Lower leg skin (tissue), 3 donors: Measurements from ENCODE around the gene COMMD1.

Experiments
- POLR2A ChIP-seq, 2 donors: fragments of 450-650 bp; IDR thresholded peaks; one replicate each; pipeline ENCODE4 v1.6.1; 2016 to 2017; ENCODE audit warnings: antibody characterized with exemption in 2 of 2, mild to moderate bottlenecking in 1 of 2, moderate library complexity in 1 of 2
- TF ChIP-seq, protein P1 (sequence below), 3 donors: fragments of 450-650 bp; IDR thresholded peaks; one replicate each; pipeline ENCODE4 v1.5.1; 2016; ENCODE audit warnings: antibody characterized with exemption in 3 of 3, mild to moderate bottlenecking in 3 of 3, moderate library complexity in 2 of 3

DNA sequence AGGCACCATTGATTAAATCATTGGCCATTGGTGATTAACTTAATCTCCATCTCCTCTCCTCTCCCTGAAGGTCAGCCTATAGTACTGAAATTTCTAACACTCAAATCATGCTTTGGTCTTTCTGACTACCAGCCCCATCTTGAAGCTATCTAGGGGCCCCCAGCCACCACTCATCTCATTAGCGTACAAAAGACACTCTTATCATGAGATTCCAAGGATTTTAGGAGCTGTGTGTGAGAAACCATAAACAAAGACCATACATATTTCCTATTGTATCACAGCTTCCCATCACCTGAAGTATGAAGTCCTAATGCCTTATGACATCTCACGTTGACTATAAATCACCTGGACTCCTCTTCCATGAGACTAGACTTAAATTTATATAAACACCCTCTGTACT is 196.4 kb downstream of the COMMD1 start:
- TF ChIP-seq, protein P1, sequence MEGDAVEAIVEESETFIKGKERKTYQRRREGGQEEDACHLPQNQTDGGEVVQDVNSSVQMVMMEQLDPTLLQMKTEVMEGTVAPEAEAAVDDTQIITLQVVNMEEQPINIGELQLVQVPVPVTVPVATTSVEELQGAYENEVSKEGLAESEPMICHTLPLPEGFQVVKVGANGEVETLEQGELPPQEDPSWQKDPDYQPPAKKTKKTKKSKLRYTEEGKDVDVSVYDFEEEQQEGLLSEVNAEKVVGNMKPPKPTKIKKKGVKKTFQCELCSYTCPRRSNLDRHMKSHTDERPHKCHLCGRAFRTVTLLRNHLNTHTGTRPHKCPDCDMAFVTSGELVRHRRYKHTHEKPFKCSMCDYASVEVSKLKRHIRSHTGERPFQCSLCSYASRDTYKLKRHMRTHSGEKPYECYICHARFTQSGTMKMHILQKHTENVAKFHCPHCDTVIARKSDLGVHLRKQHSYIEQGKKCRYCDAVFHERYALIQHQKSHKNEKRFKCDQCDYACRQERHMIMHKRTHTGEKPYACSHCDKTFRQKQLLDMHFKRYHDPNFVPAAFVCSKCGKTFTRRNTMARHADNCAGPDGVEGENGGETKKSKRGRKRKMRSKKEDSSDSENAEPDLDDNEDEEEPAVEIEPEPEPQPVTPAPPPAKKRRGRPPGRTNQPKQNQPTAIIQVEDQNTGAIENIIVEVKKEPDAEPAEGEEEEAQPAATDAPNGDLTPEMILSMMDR (IDR thresholded peaks at IDR 0.05), result no peak
- no peak for TF ChIP-seq POLR2A (IDR thresholded peaks at IDR 0.05)
